B cell (primary cell): ENCODE data around the gene DERA. TPM values are rescaled to one million over a fixed set of nuclear protein-coding genes. Genes with fewer than 3 reads are reported as not detected.
A peak's percentile ranks its signal among the peaks of the same experiment; 100 is the strongest.

Experiments
- ATAC-seq: fragments of 200-7000 bp; cut with Tn5 transposase; one replicate; pipeline ENCODE4 v1.10.0; 2021; ENCODE audit warnings: low read depth, mild to moderate bottlenecking, moderate number of reproducible peaks, moderate library complexity
- CTCF ChIA-PET: fragments of 350-600 bp; sonication (Branson Sonifier 250); formaldehyde crosslinking; loops from one replicate; lab custom pipeline; 2021; ENCODE audit warnings: antibody characterized with exemption, inconsistent platforms; lab: Charles Lee
- POLR2A ChIA-PET: fragments of 350-600 bp; sonication (Branson Sonifier 250); formaldehyde crosslinking; loops from one replicate; lab custom pipeline; 2021; ENCODE audit warnings: antibody characterized with exemption; lab: Charles Lee
- DNase-seq: peaks from one replicate; pipeline ENCODE4 v3.0.0; 2013
- H2AFZ ChIP-seq: 2 replicates; pipeline ENCODE4 v1.6.1; 2012; ENCODE audit warnings: mild to moderate bottlenecking, low read depth, low read length; ENCODE audit not compliant: insufficient read depth, poor library complexity, severe bottlenecking
- H3K27ac ChIP-seq, 2 donors: 1 replicate in 1 of 2; 2 replicates in 1 of 2; pipeline ENCODE4 v1.5.1; 2012 to 2013; ENCODE audit warnings: low read length in 2 of 2, mild to moderate bottlenecking in 2 of 2, moderate library complexity in 1 of 2
- H3K27me3 ChIP-seq, 4 experiments: fragments of 200-600 bp in 1 of 4; sonication (generic) in 1 of 4; replicated peaks in 1 of 4; 1 replicate in 2 of 4; 2 replicates in 2 of 4; pipeline versions ENCODE4 v1.6.1 to v1.7.0; 2013 to 2016; ENCODE audit warnings: low read length in 3 of 4, mild to moderate bottlenecking in 2 of 4, mixed read lengths in 1 of 4, moderate library complexity in 1 of 4; ENCODE audit not compliant: insufficient read depth in 4 of 4, control insufficient read depth in 3 of 4; ENCODE audit errors: control extremely low read depth in 1 of 4
- H3K36me3 ChIP-seq, 2 experiments: replicated peaks in 1 of 2; 1 replicate in 1 of 2; 2 replicates in 1 of 2; pipeline versions ENCODE4 v1.6.1 to v1.7.1; 2013; ENCODE audit warnings: low read length in 1 of 2; ENCODE audit not compliant: insufficient read depth in 2 of 2, control insufficient read depth in 1 of 2; ENCODE audit errors: control extremely low read depth in 1 of 2, extremely low read depth in 1 of 2
- H3K4me1 ChIP-seq, 2 donors: fragments of 200-600 bp in 1 of 2; sonication (generic) in 1 of 2; 1 replicate in 1 of 2; 2 replicates in 1 of 2; pipeline versions ENCODE4 v1.5.1 to v1.6.1; 2013 to 2017; ENCODE audit warnings: low read length in 2 of 2; ENCODE audit not compliant: control insufficient read depth in 2 of 2, insufficient read depth in 2 of 2
- H3K4me2 ChIP-seq: replicated peaks from 2 replicates; pipeline ENCODE3; 2012; ENCODE audit warnings: mild to moderate bottlenecking, low read depth, low read length; ENCODE audit not compliant: poor library complexity, severe bottlenecking
- H3K4me3 ChIP-seq, 5 experiments: fragments of 200-600 bp in 1 of 5; sonication (generic) in 1 of 5; 1 replicate in 3 of 5; 2 replicates in 2 of 5; pipeline versions ENCODE4 v1.5.1 to v1.7.0; 2011 to 2016; ENCODE audit warnings: low read length in 4 of 5, mild to moderate bottlenecking in 4 of 5, low read depth in 2 of 5, control low read depth in 1 of 5, moderate library complexity in 1 of 5; ENCODE audit not compliant: insufficient read depth in 1 of 5; ENCODE audit errors: control extremely low read depth in 1 of 5, extremely low read depth in 1 of 5
- H3K79me2 ChIP-seq: fragments of 200-600 bp; sonication (generic); one replicate; pipeline ENCODE4 v1.6.0; 2016; ENCODE audit warnings: low read length; ENCODE audit not compliant: control insufficient read depth, insufficient read depth
- H3K9ac ChIP-seq: fragments of 200-600 bp; sonication (generic); 2 replicates; pipeline ENCODE4 v1.6.1; 2017; ENCODE audit warnings: mild to moderate bottlenecking, low read length, moderate library complexity
- H3K9me3 ChIP-seq, 3 donors: one replicate each; pipeline versions ENCODE4 v1.6.1 to v1.7.1; 2013; ENCODE audit warnings: low read length in 2 of 3; ENCODE audit not compliant: control insufficient read depth in 2 of 3, insufficient read depth in 1 of 3; ENCODE audit errors: control extremely low read depth in 1 of 3
- H4K20me1 ChIP-seq: 2 replicates; pipeline ENCODE4 v1.6.0; 2012; ENCODE audit warnings: mild to moderate bottlenecking, low read length; ENCODE audit not compliant: insufficient read depth, control insufficient read depth, poor library complexity, severe bottlenecking
- H3K27ac Mint-ChIP-seq: one replicate; pipeline ENCODE4 v1.8.0; 2021; ENCODE audit warnings: mixed read lengths
- H3K27me3 Mint-ChIP-seq: one replicate; pipeline ENCODE4 v1.8.0; 2021; ENCODE audit warnings: mixed read lengths
- H3K4me1 Mint-ChIP-seq: one replicate; pipeline ENCODE4 v1.8.0; 2021; ENCODE audit warnings: mixed read lengths
- H3K4me3 Mint-ChIP-seq: one replicate; pipeline ENCODE4 v1.8.0; 2021; ENCODE audit warnings: mixed read lengths
- H3K9me3 Mint-ChIP-seq: one replicate; pipeline ENCODE4 v1.8.0; 2022; ENCODE audit warnings: mixed read lengths; ENCODE audit not compliant: insufficient read depth
- CTCF ChIP-seq: fragments of 200-600 bp; IDR thresholded peaks from one replicate; pipeline ENCODE4 v1.8.0; 2022; ENCODE audit warnings: antibody characterized with exemption, mild to moderate bottlenecking
- EZH2 ChIP-seq: IDR thresholded peaks from 2 replicates; pipeline ENCODE4 v1.6.1; 2012; ENCODE audit warnings: borderline replicate concordance, low read depth, mild to moderate bottlenecking, moderate library complexity, low read length; ENCODE audit not compliant: insufficient read depth, poor library complexity, severe bottlenecking
- WGBS: methylation state at CpG from one replicate; pipeline ENCODE4 v1.1.5; 2013; ENCODE audit warnings: missing lambda C conversion rate; ENCODE audit not compliant: insufficient coverage; 5-methylcytosine and 5-hydroxymethylcytosine counted together
- intact Hi-C: fragments of 100-400 bp; cut with micrococcal nuclease; formaldehyde crosslinking; loops from one replicate; pipeline ENCODE4 v1.10.0; 2022
- polyA plus RNA-seq: library from polyadenylated mRNA; depleted of rRNA; stranded (reverse); fragments of >200 nt; gene quantifications from 2 replicates; pipeline ENCODE4 v1.2.3, GENCODE V29; 2012
- total RNA-seq, 2 donors: library from RNA; stranded (reverse); fragments of 120-200 nt in 1 of 2; gene quantifications; 1 replicate in 1 of 2; 2 replicates in 1 of 2; pipeline versions ENCODE4 v1.2.3 to v1.2.4, GENCODE V29; 2013 to 2022

DERA gene
- total and polyA plus RNA-seq, 2 donors (not counting 1 experiment from before 2014, with no cell fraction given): 9.4 to 20.5 TPM

GRCh38 chr12:16076557-16076956, 165.4 kb downstream of the DERA start:
- no peak for TF ChIP-seq CTCF
- no peak for TF ChIP-seq EZH2
- H3K9me3 Mint-ChIP-seq: no peaks in the 10 kb centered on the region
- H3K9ac ChIP-seq: no peak overlapping the region
- H3K4me3 Mint-ChIP-seq: no peak overlapping the region
- CTCF ChIA-PET: no interaction called here
- H3K27me3 Mint-ChIP-seq: peaks cover 8% of the 10 kb centered on the region
- no peak overlapping the region for H3K4me3 ChIP-seq
- H3K4me1 Mint-ChIP-seq: no peaks in the 10 kb centered on the region
- no peaks in the 10 kb centered on the region for H3K27me3 ChIP-seq
- intact Hi-C loops: loop anchor here (5.0 kb wide), 1 partner anchor 1566 kb away; no protein-coding TSS in a partner anchor
- no peaks in the 10 kb centered on the region for H3K79me2 ChIP-seq
- DNase-seq (peak; percentile 7), ATAC-seq (no peak)
- no CpG with 5 or more reads among the region's 2 CpGs for WGBS
- no peak overlapping the region for H2AFZ ChIP-seq
- no peak overlapping the region for H3K4me2 ChIP-seq
- no peak overlapping the region for H3K27ac ChIP-seq
- no peaks in the 10 kb centered on the region for H3K36me3 ChIP-seq
- no peaks in the 10 kb centered on the region for H3K4me1 ChIP-seq
- no peaks in the 10 kb centered on the region for H3K9me3 ChIP-seq
- POLR2A ChIA-PET: no interaction called here
- H4K20me1 ChIP-seq: no peaks in the 10 kb centered on the region
- H3K27ac Mint-ChIP-seq: no peak overlapping the region

- ChIA-PET CTCF (no interaction called here), POLR2A (no interaction called here)
- Mint-ChIP-seq H3K4me1 (no peaks in the 10 kb centered on the region), H3K4me3 (no peak overlapping the region), H3K9me3 (no peaks in the 10 kb centered on the region), H3K27ac (no peak overlapping the region), H3K27me3 (peaks cover 4% of the 10 kb centered on the region)
- no peaks in the 10 kb centered on the region for H4K20me1 ChIP-seq
- no peaks in the 10 kb centered on the region for H3K36me3 ChIP-seq
- TF ChIP-seq CTCF (no peak), EZH2 (no peak)
- no peak overlapping the region for H3K4me3 ChIP-seq
- no peak overlapping the region for H3K27ac ChIP-seq
- WGBS: no CpG with 5 or more reads among the region's 1 CpG
- H2AFZ ChIP-seq: no peak overlapping the region
- ATAC-seq (no peak), DNase-seq (no peak)
- intact Hi-C loops: loop anchor here (5.0 kb wide), 1 partner anchor 1565 kb away; no protein-coding TSS in a partner anchor
- no peak overlapping the region for H3K9ac ChIP-seq
- no peaks in the 10 kb centered on the region for H3K79me2 ChIP-seq
- H3K27me3 ChIP-seq: no peaks in the 10 kb centered on the region
- no peak overlapping the region for H3K4me2 ChIP-seq
- no peaks in the 10 kb centered on the region for H3K4me1 ChIP-seq
- no peaks in the 10 kb centered on the region for H3K9me3 ChIP-seq
These were observed 165.9 kb downstream of the DERA start for GRCh38 chr12:16076970-16077522.
